NCI-H187 treated with DMSO at 0.1 percent for 48 hours (cell line): ENCODE results near the gene KCNE4.

Source experiments
- DNase-seq: peaks from one replicate; lab custom pipeline; 2025; lab: John Stamatoyannopoulos, UW

KCNE4 gene

DNA sequence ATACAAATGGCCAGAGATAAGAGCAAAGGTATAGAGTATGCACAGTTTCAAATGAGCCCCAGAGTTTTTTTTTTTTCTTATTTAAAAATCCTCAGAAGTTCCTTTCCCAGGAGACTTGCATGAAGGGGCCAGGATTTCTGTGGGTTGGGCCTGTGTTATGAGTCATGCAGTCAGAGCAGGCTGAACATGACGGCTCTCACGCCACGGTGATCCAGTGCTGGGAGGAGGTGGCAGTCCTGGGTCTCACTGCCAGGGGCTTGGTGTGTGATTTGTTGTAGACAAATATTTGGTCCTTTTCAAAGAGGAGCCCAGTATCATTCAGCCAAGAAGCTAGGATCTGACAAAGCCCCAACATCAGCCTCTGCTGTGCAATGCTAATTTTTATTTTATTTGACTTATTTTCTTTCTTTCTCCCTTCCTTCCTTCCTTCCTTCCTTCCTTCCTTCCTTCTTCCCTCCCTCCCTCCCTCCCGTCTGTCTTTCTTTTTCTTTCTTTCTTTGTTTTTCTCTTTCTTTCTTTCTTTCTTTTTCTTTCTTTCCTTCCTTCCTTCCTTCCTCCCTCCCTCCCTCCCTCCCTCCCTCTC, 10.4 kb upstream of the KCNE4 start:
- no peak for DNase-seq

DNA sequence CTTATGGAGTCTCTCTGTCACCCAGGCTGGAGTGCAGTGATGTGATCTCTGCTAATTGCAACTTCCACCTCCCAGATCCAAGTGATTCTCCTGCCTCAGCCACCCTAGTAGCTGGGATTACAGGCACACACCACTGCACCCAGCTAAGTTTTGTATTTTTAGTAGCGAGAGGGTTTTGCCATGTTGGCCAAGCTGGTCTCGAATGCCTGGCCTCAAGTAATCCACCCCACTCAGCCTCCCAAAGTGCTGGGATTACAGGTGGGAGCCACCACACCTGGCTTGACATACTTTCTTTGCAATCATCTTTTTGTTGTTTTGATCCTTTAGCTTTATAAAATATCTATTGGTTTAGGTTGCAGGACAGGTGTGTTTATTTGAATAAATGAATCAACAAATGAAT, 9.7 kb upstream of the KCNE4 start:
- DNase-seq: no peak

DNA sequence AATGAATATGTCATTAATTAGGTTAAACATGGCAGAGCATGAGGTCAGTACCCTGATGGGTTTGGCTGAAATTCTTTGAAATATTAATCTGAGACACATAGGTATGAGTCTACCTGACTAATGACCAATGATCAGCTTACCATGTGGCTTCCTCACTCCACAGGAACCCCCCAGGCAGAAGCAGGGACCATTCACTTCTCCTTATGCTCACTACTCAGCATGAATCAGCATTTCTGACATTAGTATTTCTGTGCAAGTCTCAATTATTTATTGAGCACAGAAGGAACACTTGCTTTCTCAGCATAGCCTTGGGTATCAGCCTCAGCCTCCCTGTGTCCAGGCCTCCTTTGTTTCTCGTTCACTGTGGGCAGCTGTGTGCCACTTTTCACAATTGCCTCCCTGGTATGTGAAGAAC, 9.3 kb upstream of the KCNE4 start:
- no peak for DNase-seq

DNA sequence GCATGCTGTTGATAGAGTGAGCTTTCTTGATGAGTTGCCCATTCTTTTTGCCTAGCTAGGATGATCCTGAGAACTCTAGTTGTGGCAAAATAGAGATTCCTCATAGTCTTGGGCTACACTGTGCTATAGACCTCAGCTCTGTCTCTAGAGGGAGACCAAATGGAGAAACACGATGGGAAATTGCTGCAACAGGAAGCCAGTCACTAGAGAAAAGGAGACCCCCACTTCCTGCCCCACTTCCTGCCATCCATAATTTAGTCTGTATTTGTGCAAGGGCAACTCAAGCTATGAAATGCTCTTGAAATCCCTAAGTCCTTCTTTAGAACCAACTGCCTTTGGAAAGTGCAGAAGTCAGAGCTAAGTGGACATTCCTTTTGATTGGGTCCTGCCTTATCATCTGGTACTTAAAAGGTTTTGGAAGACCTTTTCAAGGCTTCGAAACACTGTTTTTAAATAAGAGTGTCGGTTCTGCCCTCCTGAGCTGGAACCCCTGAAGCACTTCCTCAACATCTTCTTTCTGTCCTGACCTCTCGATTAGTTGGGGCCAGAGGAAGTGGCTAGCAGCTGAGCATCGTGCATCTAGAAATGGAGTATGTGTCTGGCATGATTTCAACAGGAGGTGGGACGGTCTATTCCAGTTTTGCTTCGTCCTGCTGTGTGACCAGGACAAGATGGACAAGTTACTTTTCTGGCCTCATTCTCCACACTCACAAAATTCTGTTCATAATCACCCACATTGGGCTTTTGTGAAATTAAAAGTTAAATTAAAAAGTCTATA, 8.6 kb upstream of the KCNE4 start:
- no peak for DNase-seq

DNA sequence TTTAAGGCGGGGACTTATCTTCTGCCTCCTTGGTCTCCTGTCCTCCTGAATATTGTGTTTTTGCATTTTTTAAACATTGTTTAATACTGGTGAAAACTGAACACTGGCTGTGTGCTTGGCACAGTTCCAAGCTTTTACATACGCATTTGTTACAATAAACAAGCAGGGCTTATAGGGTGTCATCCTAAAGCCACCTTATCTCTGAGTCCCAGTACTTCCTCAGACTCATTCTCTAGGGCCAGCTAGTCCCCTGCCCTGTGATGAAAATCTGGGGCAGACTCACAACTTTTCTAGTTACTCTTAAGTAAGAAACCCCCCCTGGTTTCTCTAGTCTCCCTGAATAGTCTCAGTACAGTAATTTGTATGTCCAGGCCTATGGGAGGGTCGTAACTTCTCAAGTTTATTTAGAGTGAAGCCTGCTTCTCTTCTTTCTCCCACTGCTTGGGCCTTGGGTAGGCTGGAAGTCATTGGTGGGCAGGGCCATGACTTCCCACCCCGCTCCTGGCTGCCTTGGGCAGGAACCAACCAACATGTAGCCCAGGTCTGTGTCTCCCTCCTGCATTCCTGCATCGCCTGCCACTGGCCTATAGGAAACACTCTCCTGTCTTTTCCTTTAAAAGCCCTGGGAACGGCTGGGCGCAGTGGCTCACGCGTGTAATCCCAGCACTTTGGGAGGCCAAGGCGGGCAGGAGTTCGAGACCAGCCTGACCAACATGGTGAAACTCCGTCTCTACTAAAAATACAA, 7.7 kb upstream of the KCNE4 start:
- DNase-seq: no peak

DNA sequence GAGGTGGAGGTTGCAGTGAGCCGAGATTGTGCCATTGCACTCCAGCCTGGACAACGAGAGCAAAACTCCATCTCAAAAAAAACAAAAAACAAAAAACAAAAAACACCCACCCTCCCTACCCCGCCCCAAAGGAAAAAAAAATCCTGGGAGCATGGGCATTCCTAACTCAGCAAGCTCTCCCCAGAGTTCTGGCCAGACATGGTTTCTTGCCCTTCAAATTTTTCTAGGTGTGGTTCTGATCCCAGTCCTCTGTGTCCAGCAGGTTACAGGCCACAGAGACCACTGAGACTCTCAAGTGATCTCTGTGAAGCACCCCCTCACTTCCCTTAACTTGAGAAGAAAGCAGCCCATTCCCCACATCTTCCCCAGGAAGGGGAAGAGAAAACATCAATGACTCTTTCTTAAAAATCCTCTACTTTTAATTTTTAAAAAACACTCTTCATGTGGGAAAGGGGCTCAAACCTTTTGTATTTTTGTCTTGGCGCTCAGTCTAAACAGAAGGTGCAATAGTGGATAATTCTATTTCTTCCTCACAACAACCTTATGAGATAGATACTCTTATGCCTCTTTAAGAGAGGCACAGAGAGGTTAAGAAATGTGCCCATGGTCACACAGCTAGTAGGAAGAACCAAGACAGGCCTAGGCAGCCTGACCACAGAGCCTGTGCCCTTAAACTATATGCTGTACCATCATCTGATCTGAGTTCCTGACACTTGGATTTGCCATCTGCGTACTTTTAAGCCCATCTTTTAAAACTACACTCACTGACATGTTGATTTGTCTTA, 6.9 kb upstream of the KCNE4 start:
- no peak for DNase-seq

DNA sequence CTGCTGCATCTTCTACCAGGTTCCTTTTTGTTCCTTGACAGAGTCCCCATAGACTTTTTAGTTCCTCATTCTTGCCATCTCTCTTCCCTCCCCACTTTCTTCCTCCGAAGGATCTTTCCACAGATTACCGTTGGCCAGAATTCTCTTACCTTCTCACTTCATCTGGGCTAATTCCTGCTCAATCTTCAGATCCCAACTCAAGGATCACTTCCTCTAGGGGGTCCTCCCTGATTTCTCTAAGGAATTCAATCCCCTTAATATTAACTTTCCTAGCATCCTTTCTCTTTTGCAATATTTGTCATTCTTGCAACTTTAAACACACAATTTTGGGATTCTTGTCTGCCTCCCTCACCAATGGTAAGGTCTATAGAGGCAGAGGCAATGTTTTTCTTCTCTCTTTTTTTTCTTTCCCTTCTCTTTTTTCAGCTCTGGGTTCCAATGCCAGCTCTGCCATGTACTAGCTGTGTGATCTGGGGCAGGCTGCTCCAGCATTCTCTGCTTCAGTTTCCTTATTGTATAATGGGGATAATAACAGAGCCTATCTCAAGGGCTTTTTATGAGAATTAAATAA, 5.4 kb upstream of the KCNE4 start:
- DNase-seq: no peak

DNA sequence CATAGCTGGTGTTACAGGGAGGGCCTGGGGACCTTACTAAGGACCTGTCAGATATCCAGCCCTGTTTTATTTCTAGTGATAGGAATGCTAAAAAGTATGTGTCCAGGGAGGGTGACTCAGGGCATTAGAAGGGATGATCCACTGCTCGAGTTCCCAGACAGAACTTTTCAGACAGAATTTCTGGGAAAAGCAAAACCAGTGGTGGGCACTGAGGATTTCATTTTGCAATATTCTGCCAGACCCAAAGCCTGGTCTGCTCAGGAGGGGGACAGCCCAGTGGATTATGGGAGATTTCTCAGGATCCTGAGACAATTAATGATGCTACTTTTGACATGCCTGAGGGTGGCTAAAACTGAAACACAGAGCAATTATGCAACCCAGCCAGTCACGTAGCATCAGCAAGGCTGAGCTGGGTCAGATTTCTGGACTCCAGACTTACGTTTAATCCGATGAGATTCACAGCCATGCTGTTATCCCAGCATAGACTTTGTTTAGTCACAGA, 4.7 kb upstream of the KCNE4 start:
- DNase-seq: no peak

DNA sequence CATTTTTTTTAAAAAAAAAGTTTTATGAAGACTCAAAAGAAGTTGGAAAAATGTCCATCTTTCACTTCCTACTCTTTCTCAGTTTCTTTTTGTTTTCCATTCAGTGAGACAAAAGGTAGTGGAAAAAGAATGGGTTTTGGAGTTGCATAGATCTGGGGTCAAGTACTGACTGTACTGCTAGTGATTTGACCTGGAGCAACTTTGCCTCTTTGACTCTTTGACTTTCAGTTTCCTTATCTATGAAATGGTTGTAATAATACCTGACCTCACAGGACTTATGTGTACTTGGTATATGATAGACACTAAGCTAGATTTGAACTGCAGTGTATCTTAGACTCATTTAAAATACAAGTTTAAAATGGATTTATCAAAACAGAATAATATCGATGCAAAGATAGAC, 3.5 kb upstream of the KCNE4 start:
- DNase-seq: no peak

DNA sequence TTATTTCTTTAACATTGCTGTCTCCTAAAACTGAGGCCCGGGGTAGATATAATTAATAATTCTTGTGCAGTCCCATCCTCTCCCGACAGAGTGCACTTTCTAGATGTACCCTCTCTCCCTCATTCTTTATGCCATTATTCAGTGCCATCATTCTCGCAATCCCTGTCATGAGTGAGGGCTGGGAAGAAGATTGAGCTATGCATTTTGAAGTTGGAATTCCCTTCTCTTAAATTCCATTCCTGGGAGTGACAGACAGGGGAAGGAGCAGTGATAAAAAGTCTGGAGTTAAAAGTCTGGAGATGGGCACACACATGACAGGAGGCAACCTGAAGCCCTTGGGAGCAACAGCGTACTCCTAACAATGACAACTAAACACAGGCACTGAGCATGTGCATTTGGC, 2.6 kb upstream of the KCNE4 start:
- DNase-seq: no peak

DNA sequence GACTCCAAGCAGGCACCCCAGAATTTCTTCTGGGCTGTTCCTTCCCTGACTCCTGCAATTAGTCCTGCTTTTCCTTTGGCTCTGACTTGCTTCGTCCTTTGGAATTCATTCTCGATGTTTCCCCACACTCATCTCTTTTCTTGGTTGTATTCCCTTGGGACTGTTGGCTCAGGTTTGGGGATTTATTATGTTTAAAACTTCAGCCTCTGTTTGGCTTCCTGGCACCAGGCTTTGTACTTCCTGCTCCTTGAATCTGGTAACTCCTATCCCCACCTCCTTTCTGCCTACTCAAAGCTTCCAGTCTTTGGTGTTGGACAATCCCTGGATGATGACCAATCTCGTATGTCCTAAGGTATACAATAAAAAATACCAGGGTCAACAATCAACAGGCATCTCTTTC, 1.8 kb upstream of the KCNE4 start:
- no peak for DNase-seq

DNA sequence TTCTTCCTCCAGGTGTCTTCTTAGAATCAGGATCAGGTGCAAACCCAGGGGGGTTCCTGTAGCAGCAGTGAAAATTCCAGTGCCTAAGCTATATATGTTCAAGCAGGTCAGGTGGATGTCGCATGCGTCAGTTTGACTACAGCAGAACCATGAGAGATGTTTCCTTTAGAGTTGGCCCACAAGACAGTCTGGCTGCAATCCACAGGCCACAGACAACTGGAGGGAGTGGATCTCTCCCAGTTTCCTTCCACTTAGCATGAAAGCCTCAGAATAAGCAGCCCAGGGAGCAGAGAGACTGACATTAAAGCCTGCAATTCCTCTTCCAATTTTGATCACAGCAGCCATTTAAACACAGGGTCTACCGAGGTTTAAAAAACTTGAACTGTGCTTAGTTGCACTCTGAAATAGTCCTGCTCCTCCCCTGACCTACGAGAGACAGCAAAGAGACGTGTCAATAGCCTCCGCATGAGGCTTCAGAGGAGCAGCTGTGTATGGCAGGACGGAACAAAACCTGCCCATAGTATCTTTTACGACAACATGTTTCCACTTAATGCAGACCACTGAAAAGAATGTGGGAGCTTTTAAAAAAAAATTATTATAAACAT, 988 bp upstream of the KCNE4 start:
- no peak for DNase-seq

DNA sequence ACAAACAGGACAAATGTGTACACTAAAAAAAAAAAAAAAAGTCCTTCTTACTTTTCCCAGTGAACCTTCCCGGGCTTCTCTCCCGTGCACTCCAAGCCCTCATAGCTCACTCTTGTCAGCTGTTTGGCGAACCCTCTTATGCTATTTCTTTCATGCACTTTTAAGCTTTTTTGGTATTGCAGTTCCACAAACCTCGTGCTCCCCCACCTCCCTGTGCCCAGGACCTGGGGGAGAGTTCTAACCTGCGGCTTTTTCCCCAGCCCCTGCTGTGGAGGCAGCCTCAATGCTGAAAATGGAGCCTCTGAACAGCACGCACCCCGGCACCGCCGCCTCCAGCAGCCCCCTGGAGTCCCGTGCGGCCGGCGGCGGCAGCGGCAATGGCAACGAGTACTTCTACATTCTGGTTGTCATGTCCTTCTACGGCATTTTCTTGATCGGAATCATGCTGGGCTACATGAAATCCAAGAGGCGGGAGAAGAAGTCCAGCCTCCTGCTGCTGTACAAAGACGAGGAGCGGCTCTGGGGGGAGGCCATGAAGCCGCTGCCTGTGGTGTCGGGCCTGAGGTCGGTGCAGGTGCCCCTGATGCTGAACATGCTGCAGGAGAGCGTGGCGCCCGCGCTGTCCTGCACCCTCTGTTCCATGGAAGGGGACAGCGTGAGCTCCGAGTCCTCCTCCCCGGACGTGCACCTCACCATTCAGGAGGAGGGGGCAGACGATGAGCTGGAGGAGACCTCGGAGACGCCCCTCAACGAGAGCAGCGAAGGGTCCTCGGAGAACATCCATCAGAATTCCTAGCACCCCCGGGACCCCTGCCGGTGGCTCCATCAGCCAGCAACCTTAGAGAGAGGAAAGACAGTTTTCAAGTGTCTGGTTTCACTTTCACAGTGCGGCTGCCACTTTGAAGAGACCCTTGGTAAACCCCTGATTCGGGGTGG, 826 bp downstream of the KCNE4 start:
- no peak for DNase-seq

DNA sequence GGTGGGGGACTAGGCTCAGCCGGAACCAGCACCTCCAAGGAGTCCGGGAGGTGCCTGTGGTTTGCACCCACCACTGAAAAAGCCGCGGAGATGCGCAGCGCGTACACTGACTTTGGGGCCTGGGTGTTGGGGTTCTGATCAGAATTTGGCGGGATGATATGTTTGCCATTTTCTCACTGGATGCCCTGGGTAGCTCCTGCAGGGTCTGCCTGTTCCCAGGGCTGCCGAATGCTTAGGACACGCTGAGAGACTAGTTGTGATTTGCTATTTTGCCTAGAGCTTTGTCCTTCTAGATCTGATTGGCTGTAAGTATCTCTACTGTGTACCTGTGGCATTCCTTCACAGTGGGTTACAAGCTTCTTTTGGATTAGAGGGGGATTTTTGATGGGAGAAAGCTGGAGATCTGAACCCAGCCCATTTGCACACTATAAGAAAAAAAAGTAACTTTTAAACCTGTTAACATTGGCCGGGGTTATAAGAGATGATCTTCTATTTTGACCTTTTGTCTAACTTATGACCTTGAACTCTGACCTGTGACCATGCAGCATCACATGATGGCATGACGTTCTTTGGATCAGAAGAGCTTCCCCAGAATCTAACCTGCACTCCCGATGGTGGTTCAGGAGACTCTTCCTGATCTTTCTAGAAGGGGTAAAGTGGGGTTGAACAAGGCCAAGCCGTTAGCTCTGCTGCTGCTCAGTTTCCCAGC, 1.6 kb downstream of the KCNE4 start:
- DNase-seq: no peak

DNA sequence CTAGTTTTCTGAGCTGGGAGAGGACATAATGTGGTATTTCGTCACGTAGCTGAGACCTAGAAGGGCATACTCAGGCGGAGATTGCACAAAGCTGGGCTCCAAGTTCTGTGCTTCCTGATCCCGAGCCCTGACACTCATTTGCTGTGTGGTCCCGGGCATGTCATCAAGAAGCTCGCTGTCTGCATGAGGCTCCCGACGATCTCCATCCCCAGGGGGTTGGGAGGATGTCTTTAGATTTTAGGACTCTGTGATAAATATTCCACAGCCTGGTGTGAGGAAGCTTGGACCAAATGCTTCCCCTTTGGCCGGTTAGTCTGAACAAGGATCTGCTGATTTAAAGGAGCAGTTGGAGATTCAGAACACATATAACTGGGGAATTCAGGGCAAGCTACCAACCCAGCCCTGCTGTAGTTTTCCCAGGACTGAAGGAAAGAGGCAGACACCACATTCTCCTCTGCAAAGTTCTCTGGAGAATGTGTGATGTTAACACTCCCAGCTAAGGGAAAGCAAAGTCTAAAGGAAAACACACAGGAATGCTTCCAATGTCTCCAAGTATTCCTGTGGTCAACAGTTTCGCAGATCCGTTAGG, 2.3 kb downstream of the KCNE4 start:
- no peak for DNase-seq

DNA sequence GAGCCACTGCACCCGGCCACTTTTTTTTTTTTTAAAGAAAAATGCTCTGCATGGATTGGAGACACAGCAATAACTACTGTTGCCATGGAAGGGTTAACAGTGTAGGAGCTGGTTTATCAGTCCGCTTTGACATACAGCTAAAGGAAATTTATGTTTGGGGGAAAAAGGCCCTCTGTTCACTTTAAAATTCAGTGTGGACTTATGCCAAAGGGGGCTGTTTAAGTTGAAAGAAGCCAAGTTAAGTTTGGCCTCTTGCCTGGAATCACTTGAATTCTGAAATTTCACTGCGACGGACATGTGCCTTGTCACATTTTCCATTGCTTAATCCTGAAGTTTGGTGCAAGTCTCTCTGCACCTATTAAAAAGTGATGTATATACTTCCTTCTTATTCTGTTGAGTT, 3.1 kb downstream of the KCNE4 start:
- no peak for DNase-seq

DNA sequence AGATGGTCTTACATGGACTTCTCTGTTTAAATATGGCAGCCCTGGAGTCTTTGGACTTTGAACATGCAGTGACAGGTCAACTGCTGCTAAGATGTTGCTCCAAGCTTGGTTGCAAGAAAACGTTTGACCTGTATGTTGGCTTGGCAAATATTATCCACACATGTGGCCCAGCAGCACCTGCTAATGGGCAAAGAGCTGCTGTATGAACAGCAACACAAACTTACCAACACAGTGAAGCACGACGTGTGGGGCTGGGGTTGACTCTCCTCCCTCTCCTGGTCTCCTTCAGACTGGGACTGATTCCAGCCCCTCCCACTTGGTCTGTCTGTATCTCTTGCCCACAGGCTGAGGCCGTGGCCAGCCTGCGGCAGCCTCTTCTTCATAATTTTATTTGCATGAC, 3.8 kb downstream of the KCNE4 start:
- no peak for DNase-seq

DNA sequence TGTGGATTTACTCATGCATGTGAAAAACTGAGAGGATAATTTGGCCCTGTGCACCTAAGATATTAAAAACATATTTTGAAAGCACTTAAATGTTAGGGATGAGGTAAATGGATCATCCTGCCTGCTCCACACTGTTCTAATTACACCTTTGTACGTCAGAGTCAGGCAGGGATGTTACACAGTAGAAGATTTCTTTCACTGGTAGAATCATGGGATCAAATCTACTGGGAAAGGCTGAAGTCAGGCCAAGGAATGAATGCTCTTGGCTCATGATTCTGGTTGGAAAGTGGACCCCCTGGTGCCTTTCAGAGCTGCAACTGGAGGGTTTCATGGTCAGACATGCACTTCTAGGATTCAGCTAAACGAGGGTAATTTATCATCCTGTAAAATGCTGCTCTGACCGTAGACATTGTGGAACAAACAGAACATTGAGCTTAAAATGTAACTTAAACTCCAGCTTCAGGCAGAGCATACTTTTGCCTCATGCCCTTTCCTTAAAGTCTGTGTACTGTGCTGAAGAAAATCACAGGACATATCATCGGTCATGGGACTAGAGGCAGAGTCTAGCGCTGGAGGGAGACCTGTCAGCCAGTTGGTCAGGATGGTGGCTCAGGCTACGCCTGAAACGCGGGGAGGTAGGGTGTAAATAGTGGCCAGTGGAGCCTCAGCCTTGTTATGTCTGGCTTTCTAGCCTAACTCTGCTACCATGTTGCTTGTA, 4.9 kb downstream of the KCNE4 start:
- DNase-seq: no peak

DNA sequence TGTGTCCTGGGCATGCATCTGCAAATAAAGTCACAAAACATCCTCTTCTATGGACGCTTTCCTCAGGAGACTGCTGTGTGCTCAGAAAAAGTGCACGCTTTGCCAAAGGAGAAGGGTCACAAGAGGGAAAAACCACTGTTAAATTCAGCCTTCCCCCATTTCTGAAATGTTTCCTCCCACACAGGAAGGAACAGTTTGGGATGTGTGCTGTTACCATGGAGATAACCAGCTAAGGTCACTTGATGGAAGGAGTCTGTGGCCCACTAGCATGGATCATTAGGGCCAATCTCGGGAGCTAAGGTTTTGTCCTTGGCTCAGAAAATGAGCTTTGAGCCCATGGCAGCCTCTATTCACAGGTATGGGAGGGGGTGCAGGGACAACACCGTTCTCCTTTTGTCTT, 5.6 kb downstream of the KCNE4 start:
- DNase-seq: no peak
